DOHH2 (cell line): Measurements from ENCODE around the gene PPP1R12C.
"Not testable (repeated sequence)": the region's sequence is repeated elsewhere in the genome, so short reads cannot be mapped to it uniquely, and the experiment has no call there.

Source experiments
- H3F3A ChIP-seq: fragments of 200-600 bp; sonication (generic), shearing (Covaris generic); 2 replicates; pipeline ENCODE4 v1.6.0; 2016; ENCODE audit warnings: antibody characterized with exemption, mild to moderate bottlenecking; ENCODE audit not compliant: control insufficient read depth, insufficient read depth
- H3K27ac ChIP-seq: fragments of 200-600 bp; sonication (generic); 2 replicates; pipeline ENCODE4 v1.5.1; 2014; ENCODE audit warnings: low read depth, mild to moderate bottlenecking, low read length, moderate library complexity
- H3K27me3 ChIP-seq: fragments of 200-600 bp; sonication (generic); 2 replicates; pipeline ENCODE4 v1.6.1; 2014; ENCODE audit warnings: mild to moderate bottlenecking, low read length, mixed read lengths; ENCODE audit not compliant: control insufficient read depth
- H3K36me3 ChIP-seq: fragments of 200-600 bp; sonication (generic); 2 replicates; pipeline ENCODE4 v1.6.1; 2014; ENCODE audit warnings: mild to moderate bottlenecking, low read length, moderate library complexity, mixed read lengths; ENCODE audit not compliant: control insufficient read depth
- H3K4me1 ChIP-seq: fragments of 200-600 bp; sonication (generic); 2 replicates; pipeline ENCODE4 v1.6.1; 2014; ENCODE audit warnings: mild to moderate bottlenecking, low read length, mixed read lengths; ENCODE audit not compliant: control insufficient read depth
- H3K4me2 ChIP-seq: fragments of 200-600 bp; sonication (generic); 2 replicates; pipeline ENCODE4 v1.6.0; 2014; ENCODE audit warnings: mild to moderate bottlenecking, low read length, moderate library complexity
- H3K4me3 ChIP-seq: fragments of 200-600 bp; sonication (generic); 2 replicates; pipeline ENCODE4 v1.5.1; 2014; ENCODE audit warnings: mild to moderate bottlenecking, low read length, mixed read lengths
- H3K79me2 ChIP-seq: fragments of 200-600 bp; sonication (generic); 2 replicates; pipeline ENCODE4 v1.6.1; 2014; ENCODE audit warnings: mild to moderate bottlenecking, low read length, mixed read lengths; ENCODE audit not compliant: control insufficient read depth
- H3K9me2 ChIP-seq: fragments of 200-600 bp; sonication (generic); replicated peaks from 2 replicates; pipeline ENCODE4 v1.6.1; 2014; ENCODE audit warnings: mild to moderate bottlenecking, low read length, mixed read lengths; ENCODE audit not compliant: control insufficient read depth
- H3K9me3 ChIP-seq: fragments of 200-600 bp; sonication (generic); 2 replicates; pipeline ENCODE4 v1.6.1; 2014; ENCODE audit warnings: antibody characterized with exemption, low read length, mixed read lengths; ENCODE audit not compliant: control insufficient read depth, insufficient read depth
- H4K20me1 ChIP-seq: fragments of 200-600 bp; sonication (generic); 2 replicates; pipeline ENCODE4 v1.6.0; 2014; ENCODE audit warnings: low read depth, mild to moderate bottlenecking, antibody characterized with exemption, low read length, moderate library complexity; ENCODE audit not compliant: control insufficient read depth, insufficient read depth
- CTCF ChIP-seq: fragments of 200-600 bp; sonication (generic); IDR thresholded peaks from one replicate; pipeline ENCODE4 v1.5.1; 2014; ENCODE audit warnings: antibody characterized with exemption, mild to moderate bottlenecking, low read depth, low read length; ENCODE audit not compliant: poor library complexity, severe bottlenecking
- EZH2phosphoT487 ChIP-seq: fragments of 200-600 bp; sonication (generic); IDR thresholded peaks from 2 replicates; pipeline ENCODE4 v1.6.1; 2017; ENCODE audit warnings: borderline replicate concordance, mild to moderate bottlenecking, antibody characterized with exemption, low read length, moderate library complexity, mixed read lengths

The PPP1R12C gene

DNA sequence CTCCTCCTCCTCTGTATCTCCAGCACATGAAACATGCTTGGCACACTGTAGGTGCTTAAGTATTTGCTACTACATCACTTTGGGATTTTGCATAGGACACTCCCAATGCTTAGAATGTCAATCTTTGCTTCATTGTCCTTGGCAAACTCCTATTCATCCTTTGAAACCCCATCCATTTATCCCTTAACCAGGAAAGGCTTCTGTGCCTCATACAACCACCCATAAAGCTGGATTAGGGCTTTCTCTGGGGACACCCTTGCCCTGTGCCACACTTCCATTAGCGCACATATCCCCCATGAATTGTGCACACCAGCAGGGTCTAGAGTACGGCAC, 47.6 kb downstream of the PPP1R12C start:
- TF ChIP-seq EZH2phosphoT487 (no peak), CTCF (no peak)
- peaks cover 33% of the 10 kb centered on the region for H3K27me3 ChIP-seq
- no peaks in the 10 kb centered on the region for H3K9me3 ChIP-seq
- no peaks in the 10 kb centered on the region for H3K79me2 ChIP-seq
- H3K4me2 ChIP-seq = no peak overlapping the region
- H3K36me3 ChIP-seq = no peaks in the 10 kb centered on the region
- H3F3A ChIP-seq = no peaks in the 10 kb centered on the region
- H4K20me1 ChIP-seq = no peaks in the 10 kb centered on the region
- H3K4me1 ChIP-seq = peaks cover 8% of the 10 kb centered on the region
- H3K27ac ChIP-seq = no peak overlapping the region
- no peaks in the 10 kb centered on the region for H3K9me2 ChIP-seq
- no peak overlapping the region for H3K4me3 ChIP-seq

- TF ChIP-seq EZH2phosphoT487 = no peak
- Histone ChIP-seq H3K36me3 (no peaks in the 10 kb centered on the region), H4K20me1 (no peaks in the 10 kb centered on the region), H3K4me3 (no peak overlapping the region), H3F3A (no peaks in the 10 kb centered on the region), H3K9me3 (no peaks in the 10 kb centered on the region), H3K27me3 (peaks cover 33% of the 10 kb centered on the region), H3K27ac (no peak overlapping the region), H3K4me2 (no peak overlapping the region), H3K9me2 (no peaks in the 10 kb centered on the region), H3K79me2 (no peaks in the 10 kb centered on the region), H3K4me1 (peaks cover 8% of the 10 kb centered on the region)
Measured at GRCh38 chr19:55068950-55069864, 48.2 kb downstream of the PPP1R12C start.

DNA sequence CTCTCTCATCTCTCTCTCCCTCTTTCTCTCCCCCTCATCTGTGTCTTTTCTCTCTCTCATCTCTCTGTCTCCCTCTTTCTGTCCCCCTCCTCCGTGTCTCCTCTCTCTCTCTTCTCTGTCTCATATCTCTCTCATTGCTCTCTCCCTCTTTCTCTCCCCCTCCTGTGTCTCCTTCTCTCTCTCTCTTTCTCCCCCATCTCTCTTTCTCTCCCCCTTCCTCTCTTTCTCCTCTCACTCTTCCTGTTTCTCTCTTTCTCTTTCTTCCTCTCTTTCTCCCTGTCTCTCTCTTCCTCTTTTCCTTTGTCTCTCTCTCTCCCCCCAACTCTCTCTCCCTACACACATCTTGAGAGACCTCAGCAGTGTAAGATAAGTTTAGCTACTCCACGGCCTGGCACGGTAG, 49.6 kb downstream of the PPP1R12C start:
- Histone ChIP-seq H3K27me3 (peaks cover 33% of the 10 kb centered on the region), H3K79me2 (no peaks in the 10 kb centered on the region), H3F3A (no peaks in the 10 kb centered on the region), H3K9me3 (no peaks in the 10 kb centered on the region), H3K4me3 (no peak overlapping the region), H3K36me3 (no peaks in the 10 kb centered on the region), H3K4me2 (no peak overlapping the region), H3K27ac (no peak overlapping the region), H4K20me1 (no peaks in the 10 kb centered on the region), H3K9me2 (no peaks in the 10 kb centered on the region), H3K4me1 (peaks cover 10% of the 10 kb centered on the region)
- TF ChIP-seq CTCF (no peak), EZH2phosphoT487 (no peak)

- Histone ChIP-seq H3K9me3 (no peaks in the 10 kb centered on the region), H4K20me1 (0 out of 2 replicates have a peak, but pooled peaks cover 3% of the 10 kb centered on the region), H3K4me1 (peaks cover 20% of the 10 kb centered on the region), H3K27me3 (peaks cover 24% of the 10 kb centered on the region), H3F3A (no peaks in the 10 kb centered on the region), H3K4me2 (no peak overlapping the region), H3K27ac (no peak overlapping the region), H3K36me3 (no peaks in the 10 kb centered on the region; the same call in 1 of the 2 replicates), H3K4me3 (no peak overlapping the region), H3K9me2 (no peaks in the 10 kb centered on the region), H3K79me2 (peaks cover 16% of the 10 kb centered on the region)
- no peak for TF ChIP-seq EZH2phosphoT487
- no peak for TF ChIP-seq CTCF
Measured at GRCh38 chr19:55066107-55066709, 51.2 kb downstream of the PPP1R12C start.

DNA sequence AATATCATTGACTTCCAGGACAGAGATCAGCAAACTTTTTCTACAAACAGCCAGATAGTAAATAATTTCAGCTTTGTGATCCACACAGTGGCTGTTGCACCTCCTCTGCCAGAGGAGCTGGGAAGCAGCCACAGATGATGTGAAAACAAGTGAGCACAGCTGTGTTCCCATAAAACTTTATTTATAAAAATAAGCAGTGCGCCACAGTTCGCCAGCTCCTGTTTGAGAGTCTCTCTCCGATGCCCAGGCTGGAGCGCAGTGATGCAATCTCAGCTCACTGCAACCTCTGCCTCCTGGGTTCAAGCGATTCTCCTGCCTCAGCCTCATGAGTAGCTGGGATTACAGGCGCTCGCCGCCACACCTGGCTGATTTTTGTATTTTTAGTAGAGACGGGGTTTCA, 51.9 kb downstream of the PPP1R12C start:
- H3K4me3 ChIP-seq, H3K4me2 ChIP-seq, H4K20me1 ChIP-seq, H3F3A ChIP-seq, H3K36me3 ChIP-seq, H3K9me3 ChIP-seq, H3K9me2 ChIP-seq, H3K27ac ChIP-seq: not testable (repeated sequence)
- Histone ChIP-seq H3K27me3 (peaks cover 19% of the 10 kb centered on the region), H3K4me1 (peaks cover 20% of the 10 kb centered on the region), H3K79me2 (peaks cover 20% of the 10 kb centered on the region)
